Stimulated activated CD4-positive, alpha-beta T cell treated with anti-CD3 and anti-CD28 coated beads, Interleukin-15, amount 100 ng/mL, for 24 hours (primary cell): Measurements from ENCODE around the gene CARD9.
"Not testable (repeated sequence)": the region's sequence is repeated elsewhere in the genome, so short reads cannot be mapped to it uniquely, and the experiment has no call there.

ENCODE experiments used
- DNase-seq: peaks from one replicate; pipeline ENCODE4 v3.0.0-alpha.2; 2020

CARD9 gene

DNA sequence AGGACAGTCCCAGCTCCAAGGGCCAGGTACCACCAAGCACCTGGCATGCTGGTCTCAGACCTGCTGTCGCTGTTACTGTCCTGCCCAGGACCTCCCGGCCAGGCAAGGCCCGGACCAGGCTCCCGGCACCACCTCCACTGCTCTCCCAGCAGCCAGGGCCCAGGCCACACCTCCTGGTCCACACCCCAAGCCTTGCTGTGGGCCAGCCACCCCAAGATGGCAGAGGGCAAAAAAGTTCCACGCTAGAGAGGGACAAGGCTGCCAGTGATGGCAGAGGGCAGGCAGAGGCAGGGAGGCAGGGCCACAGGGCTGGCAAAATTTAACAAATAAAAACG lies 11.1 kb downstream of the CARD9 start:
- no peak for DNase-seq

DNA sequence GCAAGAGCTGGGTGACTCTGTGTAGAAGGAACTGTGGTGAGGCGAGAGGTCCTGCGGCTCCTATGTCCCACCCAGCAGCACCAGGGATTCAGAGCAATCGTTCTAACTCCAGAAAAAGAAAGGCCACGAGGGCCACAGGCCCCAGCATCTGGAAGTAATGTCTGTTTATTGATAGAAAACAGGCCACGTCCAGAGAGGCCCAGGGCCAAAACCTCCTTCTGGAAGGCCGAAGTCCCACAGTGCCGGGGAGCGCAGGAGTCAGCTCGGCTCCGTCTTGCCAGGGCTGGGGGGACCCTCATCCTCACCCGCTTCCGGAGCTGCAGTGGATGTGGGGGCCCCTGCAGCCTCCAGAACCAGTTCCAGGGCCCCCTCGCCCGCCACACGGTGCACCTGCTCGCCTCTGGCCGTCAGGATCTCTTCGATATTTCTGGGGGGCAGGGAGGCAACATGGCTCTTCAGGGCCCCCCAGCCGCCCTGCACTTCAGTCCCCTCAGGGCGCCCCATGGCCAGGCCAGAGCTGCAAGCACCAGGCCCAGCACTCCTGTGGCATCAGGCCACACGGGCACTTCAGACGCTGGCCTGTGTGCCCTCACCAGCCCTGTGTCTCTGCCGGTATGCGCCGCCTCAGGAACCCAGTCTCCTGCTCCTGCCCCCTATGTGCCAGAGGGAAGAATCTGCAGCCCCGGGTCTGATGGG lies 11.6 kb downstream of the CARD9 start:
- no peak for DNase-seq

DNA sequence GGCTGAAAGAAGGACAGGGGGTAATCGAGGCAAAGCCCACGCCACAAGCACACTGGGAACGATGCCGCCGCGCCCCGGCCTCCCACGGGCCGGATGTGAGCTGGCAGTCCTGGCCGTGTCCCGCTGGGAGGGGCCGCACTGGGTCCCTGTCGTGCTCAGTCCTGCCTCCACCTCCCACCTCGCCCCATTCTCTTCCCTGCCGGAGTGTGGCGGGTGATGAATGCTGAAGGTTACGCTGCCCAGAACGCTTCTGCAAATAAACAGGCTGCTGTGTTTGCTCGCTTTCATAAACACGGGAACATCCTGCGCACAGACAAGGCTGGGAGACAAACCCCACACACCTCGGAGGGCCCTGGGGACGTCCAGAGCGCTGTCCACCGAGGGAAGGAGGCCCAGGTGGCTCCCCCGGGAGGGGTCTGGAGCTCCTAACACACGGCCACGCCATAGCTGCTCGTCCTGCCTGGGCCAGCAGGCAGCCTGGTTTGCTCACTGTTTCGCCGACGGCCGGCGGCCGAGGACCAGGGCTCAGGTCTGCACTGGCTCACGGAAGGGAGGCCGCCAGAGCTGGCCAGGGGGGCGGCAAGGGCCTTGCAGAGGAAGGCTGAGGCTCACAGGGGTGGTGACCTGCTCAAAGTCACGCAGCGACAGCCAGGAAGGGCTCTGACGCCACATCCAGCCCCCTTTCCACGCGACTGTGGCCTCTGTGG lies 12.3 kb downstream of the CARD9 start:
- no peak for DNase-seq

DNA sequence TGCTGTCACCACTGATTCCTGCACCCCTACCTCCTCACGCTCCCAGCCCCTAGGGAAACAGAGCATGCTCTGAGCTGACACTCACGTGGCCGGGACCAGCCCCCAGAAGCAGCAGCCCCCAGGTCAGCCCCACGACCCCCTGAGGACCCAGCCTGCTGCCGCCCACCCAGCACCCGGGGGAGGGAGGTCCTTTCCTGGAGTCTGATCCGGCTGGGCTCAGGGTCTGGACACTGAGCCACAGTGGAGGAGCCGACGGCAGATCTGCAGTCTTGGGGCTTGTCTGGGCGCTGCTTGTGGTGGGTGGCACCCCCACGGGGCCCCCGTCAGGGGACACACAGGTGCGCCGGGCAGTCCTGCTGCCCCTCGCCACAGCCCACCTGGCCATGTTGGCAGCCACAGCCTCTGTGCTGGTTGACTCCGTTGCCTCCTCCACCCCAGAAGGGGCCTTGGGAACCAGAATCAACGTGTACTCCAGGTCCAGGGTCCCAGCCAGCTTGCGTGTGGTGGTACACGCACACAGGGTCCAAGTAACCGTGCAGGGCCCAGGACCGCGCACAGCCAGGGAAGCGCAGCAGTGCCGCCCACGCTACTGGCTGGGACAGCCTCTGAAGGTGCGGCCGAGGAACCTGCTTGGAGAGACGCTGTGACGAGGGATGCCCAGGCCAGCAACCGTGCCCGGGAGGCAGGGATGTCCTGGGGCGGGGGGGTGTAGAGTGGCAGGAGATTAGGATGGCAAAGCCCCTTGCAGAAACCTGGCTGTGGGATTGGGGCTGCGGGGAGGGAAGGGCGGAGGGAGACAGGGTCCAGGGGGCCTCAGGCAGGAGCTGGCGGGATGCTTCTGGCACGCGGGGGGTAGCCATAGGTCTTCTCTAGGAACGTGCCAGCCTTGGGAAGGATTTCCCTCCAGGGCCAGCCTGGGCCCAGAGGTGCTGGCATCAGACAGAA lies 13.4 kb downstream of the CARD9 start:
- DNase-seq = no peak

DNA sequence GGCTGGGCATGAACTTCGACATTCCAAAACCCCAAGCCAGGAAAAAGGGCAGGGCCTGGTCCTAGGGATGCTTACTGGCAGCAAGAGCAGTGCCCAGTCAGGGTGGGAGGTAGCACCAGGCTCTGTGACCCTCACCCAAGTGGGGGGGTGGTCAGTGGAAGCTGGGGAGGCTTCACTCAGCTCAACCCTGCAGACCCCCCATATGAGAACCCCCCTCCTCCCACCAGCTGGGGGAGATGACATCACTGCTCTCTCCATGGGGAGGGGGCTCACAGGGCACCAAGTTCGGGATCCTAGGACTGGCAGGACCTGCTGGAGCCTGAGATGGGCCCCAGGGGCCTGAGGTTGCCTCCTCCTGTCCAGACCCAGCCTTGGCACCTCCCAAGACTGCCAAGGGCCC lies 14.6 kb downstream of the CARD9 start:
- DNase-seq = no peak

DNA sequence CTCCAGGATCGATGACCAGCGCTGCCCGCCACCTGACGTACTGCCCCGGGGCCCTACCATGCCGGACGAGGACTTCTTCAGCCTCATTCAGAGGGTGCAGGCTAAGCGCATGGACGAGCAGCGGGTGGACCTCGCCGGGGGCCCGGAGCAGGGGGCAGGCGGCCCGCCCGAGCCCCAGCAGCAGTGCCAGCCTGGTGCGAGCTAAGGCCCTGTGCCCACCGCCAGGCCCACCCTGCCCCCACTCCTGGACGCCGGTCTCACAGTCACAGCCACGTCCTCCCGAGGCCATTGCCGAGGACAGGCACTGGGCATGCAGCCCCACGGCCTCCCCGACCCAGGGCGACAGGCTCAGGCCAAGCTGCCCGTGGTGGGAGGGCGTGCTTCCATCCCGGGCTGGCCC lies 15.5 kb downstream of the CARD9 start:
- DNase-seq = no peak

DNA sequence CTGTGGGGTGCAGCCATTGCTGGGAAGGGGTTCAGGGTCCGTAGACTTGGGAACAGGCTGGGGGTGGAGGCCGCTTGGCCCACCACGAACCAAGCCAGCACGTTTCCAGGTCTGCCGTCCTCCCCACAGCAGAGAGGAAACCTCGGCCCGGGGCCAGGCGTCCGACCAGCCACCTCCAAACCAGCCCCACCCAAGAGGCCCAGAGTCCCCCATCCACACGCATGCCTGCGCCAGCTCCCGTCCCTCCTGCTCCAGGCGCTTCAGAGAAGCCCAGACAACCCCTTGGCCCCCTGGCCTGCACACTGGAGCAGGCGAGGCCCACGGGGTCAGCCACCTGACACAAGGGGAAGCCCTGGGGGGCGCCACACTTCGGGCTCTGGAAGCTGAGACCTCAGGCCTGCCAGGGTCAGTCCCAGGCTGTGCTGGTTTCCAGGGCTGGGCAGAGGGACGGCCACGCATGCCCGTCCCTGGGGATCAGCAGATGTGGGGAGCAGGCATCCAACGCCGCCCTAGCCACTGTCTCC lies 16.2 kb downstream of the CARD9 start:
- no peak for DNase-seq

DNA sequence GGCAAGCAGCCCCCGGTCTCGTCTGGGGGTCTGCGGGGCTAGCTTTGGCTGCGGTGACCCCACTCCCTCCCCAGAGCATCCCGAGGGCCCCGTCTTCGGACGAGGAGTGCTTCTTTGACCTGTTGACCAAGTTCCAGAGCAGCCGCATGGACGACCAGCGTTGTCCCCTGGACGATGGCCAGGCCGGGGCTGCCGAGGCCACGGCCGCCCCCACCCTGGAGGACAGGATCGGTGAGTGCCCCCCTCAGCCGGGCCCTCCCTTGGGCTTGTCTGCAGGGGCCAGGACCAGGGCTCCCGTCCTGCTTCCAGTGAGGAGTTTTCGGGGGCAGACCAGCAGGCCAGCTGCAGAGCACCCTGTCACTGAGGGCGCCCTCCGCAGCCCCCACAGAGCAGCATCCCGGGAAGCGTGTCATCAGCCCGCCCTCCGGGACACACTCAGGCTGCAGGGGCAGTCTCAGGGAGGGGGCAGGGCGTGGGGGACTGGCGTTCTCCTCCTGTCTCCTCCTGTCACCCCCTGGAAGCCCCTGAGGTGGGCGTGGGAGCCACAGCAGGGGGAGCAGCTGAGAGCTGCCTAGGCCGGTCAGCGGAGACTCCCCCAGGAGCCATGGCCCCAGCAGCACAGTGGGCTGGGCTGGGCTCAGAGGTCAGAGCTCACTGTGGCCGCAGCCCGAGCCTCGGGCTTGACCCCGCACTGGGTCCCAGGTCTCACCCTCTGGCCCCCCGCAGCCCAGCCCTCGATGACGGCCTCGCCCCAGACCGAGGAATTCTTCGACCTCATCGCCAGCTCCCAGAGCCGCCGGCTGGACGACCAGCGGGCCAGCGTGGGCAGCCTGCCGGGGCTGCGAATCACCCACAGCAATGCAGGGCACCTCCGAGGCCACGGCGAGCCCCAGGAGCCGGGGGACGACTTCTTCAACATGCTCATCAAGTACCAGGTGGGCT lies 17.6 kb downstream of the CARD9 start:
- DNase-seq = no peak

DNA sequence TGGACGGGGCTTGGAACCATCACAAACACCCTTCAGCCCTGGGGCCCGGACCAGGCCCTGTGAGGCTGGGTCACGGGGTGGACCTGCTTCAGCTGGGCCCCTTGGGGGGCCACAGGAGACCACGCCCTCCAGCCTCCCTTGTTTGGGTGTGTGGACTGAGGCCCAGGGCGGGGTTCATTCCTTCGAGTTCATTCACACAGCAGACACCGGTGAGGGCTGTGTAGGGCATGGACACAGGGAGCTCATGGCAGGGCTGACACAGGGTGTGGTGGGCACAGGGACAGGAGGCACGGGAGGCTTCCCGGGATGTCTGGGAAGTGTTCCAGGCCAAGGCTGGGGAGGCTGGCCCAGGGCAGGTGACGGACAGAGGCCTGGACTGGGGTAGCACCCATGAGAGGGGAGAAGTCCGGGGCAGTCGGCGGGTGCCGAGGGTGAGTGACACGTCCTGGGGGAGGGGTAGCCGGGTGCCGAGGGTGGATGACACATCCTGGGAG lies 18.8 kb downstream of the CARD9 start:
- DNase-seq = no peak

DNA sequence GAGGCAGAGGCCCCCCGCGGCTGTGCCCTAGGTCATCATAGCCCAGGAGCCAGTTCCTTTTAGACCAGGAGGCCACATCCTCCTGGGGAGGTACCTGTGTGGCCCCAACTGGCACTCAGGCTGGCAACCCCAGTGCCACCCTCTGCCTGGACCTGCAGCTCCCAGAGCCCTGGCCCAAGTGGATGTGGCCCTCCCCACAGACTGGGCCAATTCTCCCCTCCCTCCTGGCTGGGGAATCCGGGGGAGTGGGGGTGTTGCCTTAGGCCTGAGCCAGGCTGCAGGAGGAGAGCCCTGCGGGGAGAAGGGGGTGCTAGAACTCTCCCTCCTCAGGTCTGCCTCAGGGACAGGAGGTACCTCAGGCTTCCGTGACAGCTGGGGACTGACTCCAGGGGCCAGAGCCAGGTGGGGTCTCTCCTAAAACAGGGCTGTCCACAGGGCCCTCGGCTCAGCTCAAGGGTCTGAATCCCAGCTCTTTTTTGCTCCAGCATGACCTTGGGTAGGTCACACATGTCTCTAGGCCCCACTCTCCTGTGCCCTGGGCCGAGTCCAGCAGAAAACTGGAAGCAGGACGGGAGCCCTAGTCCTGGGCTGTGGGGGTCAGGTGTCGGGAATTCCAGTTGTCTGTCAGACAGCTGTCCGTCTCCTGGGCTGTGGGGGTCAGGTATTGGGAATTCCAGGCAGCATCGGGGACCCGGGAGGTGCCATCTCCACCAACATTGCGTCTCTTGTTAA lies 19.5 kb downstream of the CARD9 start:
- no peak for DNase-seq

DNA sequence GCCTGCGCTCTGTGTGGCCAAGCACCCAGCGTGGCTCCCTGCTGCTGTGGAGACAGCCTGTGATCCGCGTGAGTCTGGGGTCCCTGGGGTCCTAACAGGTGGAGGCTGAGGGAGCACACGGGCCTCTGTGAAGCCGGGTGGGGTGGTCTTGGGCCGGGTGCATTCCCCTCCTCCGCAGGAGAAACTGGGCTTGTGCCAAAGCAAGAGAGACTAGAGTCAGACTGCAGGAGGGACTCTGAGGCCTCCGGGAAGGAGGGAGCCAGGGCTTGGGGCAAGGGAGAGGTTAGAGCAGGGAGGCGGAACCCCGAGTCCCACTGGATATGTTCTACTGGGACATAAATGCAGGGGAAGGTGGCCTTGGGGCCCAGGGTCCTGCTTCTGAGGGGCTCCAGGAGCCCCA lies 20.4 kb downstream of the CARD9 start:
- no peak for DNase-seq

DNA sequence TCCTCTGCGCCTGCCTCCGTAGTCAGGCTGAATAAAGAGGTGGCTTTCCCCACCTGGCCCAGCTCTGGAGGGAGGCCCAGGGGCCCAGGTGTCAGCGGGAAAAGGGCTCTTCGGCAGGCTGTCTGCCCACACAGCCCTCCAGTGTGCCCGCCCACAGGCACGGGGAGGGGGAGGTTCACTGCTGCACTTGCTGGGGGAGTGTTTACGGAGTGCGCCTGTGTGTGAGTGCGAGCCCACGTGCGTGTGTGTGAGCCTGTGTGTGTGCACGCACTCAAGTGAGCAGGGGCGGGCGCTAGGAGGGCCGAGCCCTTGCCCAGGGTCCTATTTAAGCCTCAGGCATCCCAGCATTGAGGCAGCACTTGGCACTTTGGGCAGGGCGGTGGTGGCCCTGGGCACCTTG lies 20.8 kb downstream of the CARD9 start:
- DNase-seq = no peak

DNA sequence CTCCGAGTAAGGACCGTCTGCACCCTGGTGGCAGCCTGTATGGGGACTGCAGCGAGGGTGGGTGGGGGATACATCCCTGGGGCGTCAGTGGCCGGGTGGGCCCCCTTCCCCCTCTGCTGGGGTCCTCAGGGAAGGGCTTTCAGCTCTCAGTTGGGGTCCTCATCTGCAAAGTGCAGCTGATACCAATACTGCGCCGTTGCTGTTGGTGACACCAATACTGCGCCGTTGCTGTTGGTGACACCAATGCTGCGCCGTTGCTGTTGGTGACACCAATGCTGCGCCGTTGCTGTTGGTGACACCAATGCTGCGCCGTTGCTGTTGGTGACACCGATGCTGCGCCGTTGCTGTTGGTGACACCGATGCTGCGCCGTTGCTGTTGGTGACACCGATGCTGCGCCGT lies 21.6 kb downstream of the CARD9 start:
- DNase-seq = not testable (repeated sequence)

DNA sequence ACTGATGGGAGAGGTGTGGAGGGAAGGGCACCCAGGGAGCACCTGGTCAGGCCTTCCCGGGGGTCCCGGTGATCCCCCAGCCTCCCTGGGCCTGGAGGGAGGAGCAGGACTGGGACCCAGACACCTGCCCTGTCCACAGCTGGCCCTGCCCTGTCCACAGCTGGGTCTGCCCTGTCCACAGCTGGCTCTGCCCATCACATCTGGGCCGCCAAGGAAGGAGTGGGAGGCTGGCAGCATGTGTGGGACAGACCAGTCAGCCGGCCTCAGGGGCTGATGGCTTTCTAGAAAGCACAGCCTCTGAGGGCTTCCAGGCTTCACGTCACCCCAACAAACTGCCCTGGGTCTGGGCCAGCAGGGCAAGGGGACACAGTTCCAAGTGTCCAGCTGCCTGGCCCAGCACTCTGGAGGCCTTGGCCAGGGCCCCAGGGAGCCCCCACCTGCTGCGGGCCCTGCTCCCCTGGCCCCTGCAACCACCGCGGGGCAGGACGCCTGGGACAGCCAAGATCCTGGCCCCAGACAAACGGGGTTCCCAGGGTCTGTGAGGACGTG lies 22.1 kb downstream of the CARD9 start:
- no peak for DNase-seq

DNA sequence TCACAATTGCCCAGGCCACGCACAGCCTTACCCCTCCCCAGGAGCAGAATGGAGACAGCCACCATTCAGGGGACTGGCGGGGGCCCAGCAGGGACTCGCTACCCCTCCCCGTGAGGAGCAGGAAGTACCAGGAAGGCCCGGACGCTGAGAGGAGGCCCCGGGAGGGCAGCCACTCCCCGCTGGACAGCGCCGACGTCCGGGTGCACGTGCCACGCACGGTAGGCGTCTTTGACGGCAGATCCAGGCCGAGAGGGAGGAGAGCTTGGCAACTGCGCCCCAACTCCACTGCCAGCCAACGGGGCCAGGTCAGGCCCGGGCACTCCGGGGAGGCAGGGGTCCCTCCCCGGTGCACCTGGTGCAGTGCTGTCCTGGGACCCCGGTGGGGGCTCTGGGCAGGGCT lies 23.9 kb downstream of the CARD9 start:
- no peak for DNase-seq

DNA sequence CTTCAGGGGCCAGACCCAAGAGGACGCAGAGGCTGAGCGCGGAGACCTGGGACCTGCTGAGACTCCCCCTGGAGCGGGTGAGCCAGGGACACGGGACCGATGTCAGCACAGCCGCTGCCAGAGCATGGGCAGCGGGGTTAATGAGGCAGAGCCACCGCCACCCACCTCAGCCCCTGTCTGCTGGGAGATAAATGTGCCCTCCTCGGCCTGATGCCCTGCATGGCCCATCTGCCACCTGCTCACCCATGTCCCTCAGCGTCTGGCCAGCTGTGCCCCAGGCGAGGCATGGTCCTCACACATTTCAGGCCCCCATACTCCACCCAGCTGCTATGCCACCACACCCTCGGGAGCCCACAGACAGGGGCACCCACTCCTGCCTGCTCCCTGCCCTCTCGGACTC lies 24.8 kb downstream of the CARD9 start:
- no peak for DNase-seq

DNA sequence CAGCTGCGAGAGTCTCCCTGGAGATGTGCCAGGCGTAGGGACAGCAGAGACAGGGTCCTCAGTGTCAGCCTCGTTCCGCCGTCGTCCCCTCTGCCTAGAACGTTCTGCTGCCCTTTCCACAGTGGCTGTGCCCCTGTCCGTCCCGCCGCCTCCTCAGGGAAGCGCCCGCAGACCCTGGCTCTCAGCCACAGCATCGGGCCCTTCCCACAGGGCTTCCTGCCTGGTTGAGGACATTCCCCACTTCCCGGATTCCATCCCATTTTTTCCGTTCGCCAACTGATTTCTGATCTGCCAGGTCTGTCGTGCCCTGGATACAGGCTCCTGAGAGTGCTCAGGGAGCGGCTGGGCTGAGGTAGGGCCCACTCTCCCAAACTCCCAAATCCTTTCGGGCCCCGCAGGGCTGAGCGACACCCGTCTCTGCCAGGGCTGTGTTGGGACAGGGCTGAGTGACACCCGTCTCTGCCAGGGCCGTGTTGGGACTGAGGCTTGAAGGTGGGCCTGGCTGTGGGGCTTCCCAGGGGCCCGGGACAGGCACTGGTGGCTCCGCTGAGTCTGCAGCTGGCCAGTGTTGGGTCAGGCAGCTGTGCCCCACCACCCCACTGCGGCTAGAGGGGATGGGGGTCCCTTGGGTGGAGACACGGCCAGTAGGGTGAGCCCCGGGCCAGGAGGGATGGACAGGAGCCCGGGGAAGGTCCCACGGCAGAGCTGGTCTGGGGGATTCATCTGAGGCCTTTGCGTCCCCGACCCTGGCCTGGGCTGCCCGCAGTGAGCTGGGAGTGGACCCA lies 25.8 kb downstream of the CARD9 start:
- DNase-seq = no peak

DNA sequence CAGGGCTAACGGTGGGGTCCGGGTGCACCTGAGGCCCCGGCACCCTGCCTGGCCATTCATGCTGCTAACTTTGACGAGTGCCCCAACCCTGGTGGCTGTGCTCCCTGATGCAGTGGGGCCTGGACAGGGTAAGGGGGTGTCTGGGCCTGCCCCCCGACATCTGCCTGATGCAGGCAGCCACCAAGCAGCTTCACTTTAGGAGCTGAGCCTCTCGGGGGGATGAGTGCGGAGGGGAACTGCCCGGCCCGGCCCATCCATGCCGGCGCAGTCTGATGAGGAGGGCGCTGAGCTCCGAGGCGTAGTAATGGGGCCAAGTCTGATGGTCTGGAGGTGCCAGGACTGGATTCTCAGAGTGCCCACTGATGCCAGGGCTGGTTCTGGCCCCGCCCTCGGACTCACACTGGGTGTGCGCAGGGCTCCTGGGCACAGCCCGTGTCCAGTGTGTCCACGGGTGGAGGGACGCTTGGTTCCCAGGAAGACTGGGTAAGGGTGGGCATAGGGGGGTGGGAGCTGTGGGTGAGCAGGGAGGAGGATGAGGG lies 26.5 kb downstream of the CARD9 start:
- no peak for DNase-seq

DNA sequence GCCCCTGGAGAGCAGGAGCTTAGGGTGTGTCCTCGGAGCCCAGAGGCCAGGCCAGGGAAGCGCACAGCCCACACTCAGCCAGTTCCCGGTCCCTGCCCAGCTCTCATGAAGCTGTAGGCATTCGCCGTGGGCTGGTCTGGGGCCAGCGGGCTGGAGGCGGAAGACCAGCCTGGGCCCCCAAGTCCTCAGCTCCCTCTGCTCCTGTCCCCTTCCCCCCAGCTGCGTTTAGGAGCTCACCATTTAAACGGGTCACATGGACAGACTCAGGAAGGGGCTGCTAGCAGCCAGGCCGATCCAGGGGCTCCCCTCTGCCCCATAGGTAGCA lies 27.4 kb downstream of the CARD9 start:
- no peak for DNase-seq
